ENCODE results near the gene SERTAD3.

GRCh38 chr19:40443131-40443999 lies 770 bp downstream of the SERTAD3 start:
- peak in 1 of 4 experiments; percentile 12 for TF ChIP-seq CTCF (IDR thresholded peaks at IDR 0.05)
- peak; percentile 87 for TF ChIP-seq POLR2AphosphoS5 (IDR thresholded peaks at IDR 0.05)
- peak; percentile 26 to 44 for TF ChIP-seq POLR2A (IDR thresholded peaks at IDR 0.05)
- TF ChIP-seq EP300 (IDR thresholded peaks at IDR 0.05), result peak; percentile 11
